Pulmonary artery endothelial cell (primary cell): ENCODE measurements around the gene FAM149B1. TPM values are rescaled to one million over a fixed set of nuclear protein-coding genes. Genes with fewer than 3 reads are reported as not detected.
"Not testable (repeated sequence)": the region's sequence is repeated elsewhere in the genome, so short reads cannot be mapped to it uniquely, and the experiment has no call there.

Source experiments
- DNase-seq: peaks from one replicate; pipeline ENCODE4 v3.0.0-alpha.2; 2011; ENCODE audit warnings: low read depth, low spot score
- total RNA-seq: library from RNA; depleted of rRNA; stranded (reverse); fragments of >200 nt; gene quantifications from 2 replicates; pipeline ENCODE4 v1.2.3, GENCODE V29; 2014

The FAM149B1 gene
- total RNA-seq = 27.4 and 32.2 TPM in 2 replicates

DNA sequence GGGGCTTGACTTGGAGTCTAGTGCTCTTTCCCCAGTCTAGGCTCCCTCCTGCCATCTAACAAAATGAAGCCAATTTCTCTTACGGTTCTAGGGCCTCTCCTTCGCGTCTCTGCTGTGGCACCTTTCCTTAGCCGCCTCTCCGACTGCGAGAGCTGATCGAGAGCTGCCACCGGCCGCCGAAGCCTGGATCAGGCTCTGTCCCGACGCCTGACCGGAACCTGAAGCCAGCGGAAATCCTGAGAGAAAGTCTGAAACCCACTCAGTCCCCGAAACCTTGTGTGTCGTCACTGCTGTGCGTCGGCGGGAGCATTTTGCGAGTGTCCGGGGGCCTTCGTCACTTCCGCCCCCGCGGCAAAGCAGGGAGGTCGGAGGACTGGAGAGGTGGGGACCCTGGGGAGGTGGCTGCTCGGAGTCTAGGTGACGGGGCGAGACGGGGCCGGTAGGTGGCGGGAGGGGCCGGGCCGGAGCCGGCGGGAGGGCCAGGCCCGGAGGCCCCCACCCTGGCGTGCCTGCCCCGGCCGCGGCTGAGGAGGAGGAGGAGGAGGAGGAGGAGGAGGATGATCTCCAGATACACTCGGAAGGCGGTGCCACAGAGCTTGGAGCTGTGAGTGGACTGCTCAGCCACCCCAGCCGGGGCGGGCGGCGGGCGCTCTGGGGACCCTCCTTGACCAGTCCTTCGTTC lies at the start of gene FAM149B1, which contains the start of gene ECD:
TSS of gene FAM149B1 (plus strand) at position 337 of the 682 bp plus-strand sequence. CDS start at position 558, 221 bp downstream.
TSS of gene ECD (minus strand) at position 226 of the 682 bp plus-strand sequence. CDS start 4,071 bp downstream, outside the sequence.
- peak; percentile 90 for DNase-seq

DNA sequence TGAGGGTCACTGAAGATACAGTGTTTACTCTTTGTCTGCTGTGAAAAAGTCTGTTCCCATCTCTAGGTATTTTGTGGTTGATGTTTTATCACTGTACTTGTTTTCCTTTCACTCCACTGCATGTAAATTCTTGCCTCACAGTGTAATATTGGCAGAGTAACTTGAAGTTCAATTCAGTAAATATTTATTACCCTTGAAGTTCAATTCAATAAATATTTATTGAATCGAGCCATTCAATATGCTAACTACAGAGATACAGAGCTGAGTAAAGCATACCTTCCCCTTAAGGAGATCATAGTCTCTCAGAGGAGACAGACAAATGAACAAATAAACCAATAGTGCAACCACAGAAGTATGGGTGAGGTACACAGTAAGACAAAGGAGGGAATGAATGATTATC lies 48.5 kb upstream of the FAM149B1 start:
- no peak for DNase-seq

DNA sequence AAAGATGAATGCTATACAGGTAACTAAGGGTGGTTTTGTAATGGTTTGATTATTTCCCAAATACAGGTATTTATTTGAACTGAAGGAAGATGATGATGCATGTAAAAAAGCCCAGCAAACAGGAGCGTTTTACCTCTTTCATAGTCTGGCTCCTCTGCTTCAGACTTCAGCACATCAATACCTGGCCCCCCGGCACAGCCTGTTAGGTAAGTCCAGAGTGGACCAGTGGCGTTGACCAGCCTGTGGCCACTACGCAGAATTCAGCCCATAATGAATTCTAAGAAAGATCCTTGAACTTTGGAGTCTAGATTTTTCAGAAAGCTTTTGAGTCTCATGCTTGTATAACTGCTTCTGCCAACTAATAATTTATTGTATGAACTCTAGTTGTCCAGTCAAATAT lies 48.0 kb upstream of the FAM149B1 start:
- no peak for DNase-seq

DNA sequence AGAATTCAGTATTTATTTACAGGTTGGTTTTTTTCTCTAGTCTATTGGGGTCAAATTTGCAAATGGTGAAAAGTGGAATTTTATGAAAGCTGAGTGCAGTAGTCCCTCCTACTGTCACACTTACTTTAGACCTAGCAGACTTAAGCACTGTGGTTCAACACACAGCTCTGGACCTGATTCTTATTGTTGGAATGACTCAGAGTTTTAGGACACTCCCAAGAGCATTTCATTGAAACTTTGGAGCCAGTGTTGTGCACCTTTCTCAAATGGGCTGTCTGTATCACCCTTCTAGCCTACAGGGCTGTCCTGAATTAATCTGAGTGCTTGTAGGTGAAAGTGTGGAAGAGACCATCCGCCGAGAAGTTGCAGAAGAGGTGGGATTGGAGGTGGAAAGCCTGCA lies 41.6 kb upstream of the FAM149B1 start:
- no peak for DNase-seq

DNA sequence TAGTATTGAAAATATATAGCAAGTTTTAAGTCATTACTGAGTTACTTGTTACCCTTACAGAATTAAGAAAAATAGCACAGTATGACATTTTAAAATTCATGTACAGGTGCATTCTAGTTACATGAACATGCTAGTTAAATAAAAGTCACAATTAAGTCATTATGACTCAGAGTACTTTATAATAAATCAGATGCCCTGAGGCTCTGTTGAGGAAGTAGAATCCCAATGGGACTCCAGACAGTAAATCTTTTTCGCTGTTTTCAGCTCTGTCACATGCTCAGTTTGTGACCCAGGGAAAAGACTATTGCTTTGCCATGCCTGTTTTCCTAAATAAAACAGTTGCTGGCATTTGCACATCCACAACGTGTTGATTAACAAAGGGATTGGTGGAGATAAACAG lies 36.6 kb upstream of the FAM149B1 start:
- DNase-seq = no peak

DNA sequence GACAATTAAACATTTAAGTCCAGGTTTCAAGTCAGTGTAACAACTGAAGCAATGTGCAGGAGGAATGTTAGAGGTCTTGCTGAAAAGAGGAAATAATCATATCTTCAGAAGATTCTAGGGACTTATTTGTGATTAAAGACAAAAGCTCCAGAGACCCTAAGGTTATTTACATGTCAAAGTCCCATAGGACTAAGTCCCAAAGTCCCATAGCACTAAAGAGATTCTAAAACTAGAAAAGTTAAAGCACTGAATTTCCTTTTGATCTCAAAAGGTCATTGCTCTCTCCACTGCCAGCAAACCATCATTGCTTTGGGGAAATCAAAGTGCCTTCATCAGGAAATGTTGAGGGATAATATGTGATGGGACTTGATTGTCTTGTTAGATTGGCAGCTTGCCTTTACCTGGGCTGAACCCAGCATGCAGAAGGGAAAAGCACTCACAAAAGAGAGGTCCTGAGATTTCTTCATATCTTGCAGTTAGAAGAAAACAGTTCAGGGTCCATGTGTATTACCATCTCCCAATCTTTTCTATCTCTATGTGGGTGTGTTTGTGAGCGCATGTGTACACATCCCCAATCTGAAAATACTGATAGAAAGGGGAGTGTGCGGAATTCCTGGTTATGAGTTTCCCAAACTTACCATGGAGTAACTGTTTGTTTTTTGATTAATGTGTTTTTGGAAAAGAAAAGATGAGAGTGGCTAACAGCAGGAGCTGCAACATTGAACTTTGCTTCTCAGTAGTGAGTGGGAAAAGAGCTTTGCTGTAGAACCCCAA lies 35.8 kb upstream of the FAM149B1 start:
- no peak for DNase-seq

DNA sequence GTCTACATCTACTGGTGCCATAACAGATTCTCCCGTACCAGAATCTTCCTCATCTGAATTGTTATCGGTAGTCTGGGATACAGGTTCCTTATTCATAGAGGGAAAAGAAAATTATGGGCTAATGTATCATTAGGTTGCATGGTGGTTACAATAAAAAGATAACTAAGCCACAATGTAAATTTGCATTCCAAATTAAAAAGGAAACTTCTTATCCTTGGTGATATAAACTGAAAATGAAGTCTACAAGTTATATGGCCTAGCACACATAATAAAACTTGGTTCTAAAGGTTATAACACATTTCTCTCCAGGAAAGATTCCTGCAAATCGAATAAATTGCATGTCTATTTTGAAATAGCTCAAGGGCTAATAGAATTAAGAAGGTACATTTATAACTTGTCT lies 33.2 kb upstream of the FAM149B1 start:
- DNase-seq = no peak

DNA sequence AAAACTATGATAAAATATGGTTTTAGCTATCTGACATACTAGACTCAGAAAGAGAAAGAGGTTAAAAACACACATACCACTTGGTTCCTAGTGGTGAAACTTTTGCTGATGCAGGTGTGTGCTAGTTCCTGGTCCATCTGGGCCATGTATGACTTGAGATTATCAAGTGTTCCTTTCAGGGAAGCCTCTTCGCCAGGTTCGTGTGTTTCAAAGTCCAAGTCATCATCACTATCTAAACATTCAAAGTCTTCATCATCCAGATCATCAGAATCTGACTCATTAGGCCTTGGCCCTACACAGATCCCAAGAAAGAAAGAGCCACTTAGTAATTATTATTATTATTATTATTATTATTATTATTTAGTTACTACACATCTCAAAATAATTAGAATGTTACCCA lies 31.3 kb upstream of the FAM149B1 start:
- no peak for DNase-seq

DNA sequence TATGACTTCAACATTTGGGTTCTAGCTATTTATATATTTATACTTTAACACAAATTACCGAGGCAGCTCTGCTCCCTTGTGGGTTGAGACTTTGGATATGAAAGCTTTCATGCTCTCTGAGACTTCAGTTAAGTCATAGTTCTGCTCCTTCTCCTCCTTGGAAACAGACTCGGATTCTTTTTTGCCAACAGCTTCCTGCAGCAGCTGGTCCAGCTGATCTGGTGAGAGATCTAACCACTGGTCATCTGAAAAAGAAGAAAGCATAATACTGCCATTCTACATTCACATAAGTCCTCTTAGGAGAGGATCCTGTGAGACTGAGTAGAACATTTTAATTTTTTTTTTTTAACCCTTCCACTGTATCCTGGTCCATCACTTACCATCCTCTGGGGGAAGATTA lies 28.7 kb upstream of the FAM149B1 start:
- no peak for DNase-seq

DNA sequence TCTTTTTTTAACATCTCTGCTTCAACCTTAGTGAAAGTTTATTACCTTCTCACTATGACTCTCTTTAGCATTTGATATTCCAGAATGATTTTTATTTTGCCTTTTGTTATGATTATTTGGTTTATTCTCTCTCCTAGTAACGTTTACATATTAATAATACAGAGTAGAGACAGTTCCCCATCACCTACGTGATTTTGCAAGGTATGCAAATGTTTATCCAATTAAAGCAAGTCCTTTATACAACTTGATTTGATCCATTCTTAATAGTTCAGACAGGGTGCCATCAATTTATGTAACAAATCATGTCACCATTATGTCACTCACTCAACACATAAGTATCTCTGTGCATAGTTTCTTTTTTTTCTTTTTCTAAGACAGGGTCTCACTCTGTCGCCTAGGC lies 26.3 kb upstream of the FAM149B1 start:
- no peak for DNase-seq

DNA sequence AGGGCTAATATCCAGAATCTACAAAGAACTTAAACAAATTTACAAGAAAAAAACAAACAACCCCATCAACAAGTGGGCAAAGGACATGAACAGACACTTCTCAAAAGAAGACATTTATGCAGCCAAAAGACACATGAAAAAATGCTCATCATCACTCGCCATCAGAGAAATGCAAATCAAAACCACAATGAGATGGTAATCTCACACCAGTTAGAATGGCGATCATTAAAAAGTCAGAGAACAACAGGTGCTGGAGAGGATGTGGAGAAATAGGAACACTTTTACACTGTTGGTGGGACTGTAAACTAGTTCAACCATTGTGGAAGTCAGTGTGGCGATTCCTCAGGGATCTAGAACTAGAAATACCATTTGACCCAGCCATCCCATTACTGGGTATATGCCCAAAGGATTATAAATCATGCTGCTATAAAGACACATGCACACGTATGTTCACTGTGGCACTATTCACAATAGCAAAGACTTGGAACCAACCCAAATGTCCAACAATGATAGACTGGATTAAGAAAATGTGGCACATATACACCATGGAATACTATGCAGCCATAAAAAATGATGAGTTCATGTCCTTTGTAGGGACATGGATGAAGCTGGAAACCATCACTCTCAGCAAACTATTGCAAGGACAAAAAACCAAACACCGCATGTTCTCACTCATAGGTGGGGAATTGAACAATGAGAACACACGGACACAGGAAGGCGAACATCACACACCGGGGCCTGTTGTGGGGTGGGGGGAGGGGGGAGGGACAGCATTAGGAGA lies 17.1 kb upstream of the FAM149B1 start:
- DNase-seq = not testable (repeated sequence)

DNA sequence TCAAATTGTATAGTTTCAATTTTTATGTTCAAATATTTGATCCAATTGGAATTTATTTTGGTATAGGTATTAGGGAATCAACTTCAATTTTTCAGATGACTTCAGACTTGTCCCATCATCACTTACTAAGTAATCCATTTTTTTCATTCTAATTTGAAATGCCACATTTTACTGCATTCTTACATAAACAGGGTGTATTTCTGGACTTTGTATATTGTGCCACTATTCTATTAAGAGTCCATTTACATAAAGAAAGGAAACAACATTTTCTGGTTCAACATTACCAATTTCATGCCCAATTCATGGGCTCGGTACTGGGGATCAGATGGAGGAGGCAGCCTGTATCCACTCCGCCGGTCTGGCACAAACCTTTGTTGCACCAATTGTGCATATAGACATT lies 15.9 kb upstream of the FAM149B1 start:
- DNase-seq = no peak

DNA sequence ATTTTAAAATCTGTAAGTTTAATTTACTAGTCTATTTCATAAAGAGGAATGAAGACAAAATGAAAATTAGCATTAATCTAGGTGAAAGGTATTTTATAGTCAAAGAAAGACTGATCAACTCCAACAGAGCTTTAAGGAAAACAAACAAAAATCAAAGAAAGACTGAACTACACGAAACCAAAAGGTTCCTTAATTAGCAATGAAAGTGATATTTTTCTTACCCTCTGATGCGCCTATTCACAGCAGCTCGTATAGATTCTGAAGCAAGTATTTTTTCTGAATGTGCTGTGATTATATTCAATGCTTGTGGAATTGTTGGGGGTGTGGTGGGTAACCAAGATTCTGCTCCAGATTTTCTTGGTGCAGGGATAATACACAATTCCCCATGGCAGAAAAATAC lies 11.9 kb upstream of the FAM149B1 start:
- no peak for DNase-seq

DNA sequence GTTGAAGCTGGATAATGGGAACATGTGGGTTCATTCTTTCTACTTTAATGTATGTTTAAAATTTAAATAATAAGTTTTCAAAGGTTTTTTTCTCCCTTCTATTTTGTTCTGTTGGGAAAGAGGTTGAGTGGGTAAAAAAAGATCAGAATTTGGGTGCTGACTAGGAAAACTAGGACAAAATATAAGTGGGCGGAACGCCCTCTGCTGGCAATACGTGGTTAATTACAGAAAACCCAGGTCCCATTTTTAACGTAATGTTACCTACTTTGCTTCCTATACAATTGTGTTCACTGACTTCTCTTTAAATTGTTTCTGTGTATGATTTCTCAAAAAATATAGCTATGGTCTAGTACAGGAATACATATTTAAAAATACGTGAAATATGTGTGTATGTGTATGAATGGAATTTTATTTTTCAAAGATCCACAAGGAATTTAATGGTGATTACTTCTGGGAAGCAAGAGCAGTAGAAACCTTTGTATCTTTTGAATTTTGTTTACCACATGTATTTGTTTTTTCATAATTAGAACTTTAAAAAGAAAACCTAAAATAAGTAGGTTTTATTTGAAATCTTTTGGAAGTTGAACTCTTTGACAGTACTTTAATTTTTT lies 8.8 kb upstream of the FAM149B1 start:
- no peak for DNase-seq

DNA sequence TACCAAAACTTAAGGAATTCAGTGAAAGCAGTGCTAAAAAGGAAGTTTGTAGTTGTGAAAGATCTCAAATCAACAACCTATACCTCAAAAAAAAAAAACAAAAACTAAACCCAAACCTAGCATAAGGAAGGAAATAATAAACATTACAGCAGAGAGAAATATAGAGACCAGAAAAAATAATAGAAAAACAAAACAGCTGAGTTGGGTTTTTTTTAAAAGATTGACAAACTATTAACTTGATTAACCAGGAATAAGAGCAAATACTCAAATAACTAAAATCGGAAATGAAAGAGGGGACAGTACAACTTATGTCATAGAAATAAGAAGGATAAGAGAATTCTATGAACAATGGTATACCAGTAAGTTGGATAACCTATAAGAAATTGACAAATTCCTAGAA lies 6.8 kb upstream of the FAM149B1 start:
- DNase-seq = no peak

DNA sequence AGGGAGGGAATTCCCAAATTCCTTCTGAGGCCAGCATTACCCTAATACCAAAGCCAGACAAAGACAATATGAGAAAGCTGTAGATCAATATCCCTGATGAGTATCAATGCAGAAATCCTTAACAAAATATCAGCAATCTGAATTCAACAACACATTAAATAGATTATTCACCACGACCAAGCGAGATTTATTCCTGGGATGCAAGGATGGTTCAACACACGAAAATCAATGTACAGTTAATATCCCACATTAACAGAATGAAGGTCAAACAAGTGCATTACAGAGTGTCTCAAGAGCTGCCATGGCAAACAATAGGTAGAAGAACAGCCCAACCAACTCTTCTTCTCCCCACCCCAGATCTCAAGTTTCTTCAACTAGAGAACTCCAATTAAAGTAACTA lies 6.3 kb upstream of the FAM149B1 start:
- DNase-seq = no peak

DNA sequence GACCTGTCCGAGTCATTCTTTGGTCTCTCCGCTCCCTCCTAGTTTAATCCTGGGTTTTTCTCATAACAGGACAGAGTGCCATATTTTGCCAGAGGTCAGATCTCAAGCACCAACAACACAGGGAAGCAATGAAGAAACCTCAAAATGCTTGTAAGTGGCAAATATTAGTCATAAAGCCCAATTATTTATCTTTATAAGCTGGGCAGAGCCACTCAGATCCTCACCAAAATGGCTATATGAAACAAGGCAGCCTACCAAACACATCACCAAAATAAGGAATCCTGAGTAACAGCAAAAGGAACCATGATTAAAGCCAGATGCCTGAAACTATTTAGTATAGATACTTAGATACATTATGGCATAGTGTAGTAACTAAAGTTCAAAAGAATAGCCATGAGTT lies 4.8 kb upstream of the FAM149B1 start:
- DNase-seq = no peak

DNA sequence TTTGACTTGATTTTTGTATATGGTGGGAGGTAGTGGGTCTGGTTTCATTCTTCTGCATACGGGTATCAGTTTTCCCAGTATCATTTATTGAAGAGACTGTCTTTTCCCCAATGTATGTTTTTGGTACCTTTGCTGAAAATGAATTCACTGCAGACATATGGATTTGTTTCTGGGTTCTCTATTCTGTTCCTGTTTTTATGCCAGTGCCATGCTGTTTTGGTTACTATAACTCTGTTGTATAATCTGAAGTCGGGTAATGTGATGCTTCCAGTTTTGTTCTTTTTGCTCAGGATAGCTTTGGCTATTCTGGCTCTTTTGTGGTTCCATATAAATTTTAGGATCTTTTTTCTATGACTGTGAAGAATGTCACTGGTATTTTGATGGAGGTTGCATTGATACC lies 947 bp upstream of the FAM149B1 start:
- DNase-seq = no peak

DNA sequence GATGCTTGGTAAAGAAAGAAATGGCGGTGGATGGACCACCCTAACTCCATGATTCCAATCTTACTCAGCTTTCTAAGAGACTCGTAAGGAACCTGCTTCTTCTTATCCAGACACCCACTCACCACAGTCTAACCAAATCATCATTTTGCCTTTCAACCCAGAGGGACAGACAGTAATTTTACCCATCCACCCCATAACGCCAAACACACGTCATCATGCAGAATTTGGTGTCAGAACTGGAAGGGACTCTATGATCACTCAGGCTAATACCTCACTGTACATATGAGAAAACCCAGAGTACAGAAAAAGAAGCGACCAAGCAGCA lies 499 bp upstream of the FAM149B1 start:
- no peak for DNase-seq

DNA sequence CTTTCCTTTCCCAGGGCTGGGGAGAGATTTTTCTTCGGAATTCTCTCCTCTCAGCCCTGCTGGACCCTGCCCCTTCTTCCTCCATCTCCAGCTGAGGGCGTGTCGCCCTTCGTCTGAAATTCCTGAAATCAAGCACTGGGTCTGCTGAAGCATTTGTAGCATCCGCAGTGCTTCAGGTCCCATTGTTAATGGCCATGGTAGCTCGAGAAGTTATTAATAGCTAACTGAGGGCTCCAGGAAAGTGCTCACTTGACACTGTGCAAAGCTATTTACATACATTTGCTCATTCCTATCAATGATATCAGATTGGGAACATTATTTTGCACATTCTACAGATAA lies 515 bp downstream of the FAM149B1 start:
- no peak for DNase-seq

DNA sequence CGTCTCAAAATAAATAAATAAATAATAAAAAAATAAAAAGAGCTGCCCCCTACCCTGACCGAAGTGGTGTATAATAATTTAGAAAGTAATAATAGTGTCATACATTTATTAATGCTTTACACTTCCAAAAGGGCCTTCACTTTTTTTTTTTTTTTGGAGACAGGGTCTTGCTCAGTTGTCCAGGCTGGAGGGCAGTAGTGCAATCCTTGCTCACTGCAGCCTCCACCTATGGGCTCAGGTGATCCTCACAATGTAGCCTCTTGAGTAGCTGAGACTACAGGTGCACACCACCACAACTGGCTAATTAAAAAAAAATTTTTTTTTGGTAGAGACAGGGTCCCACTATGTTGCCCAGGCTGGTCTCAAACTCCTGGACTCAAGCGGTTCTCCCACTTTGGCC lies 1.4 kb downstream of the FAM149B1 start:
- no peak for DNase-seq

DNA sequence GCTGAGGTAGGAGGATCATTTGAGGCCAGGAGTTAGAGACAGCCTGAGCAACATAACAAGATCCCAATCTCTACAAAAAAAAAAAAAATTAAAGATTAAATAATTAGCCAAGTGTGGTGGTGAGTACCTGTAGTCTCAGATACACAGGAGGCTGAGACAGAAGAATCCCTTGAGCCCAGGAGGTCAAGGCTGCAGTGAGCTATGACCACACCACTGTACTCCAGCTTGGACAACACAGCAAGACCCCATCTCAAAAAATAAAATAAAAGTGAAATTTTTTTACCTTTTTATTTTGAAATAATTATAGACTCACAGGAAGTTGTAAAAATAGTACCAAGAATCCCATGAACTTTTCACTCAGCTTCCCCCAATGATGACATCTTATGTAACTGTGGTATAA lies 4.9 kb downstream of the FAM149B1 start:
- DNase-seq = no peak
